Common myeloid progenitor, CD34-positive (primary cell): ENCODE results near the gene ZNF664.

Experiments
- CTCF ChIA-PET: fragments of 350-600 bp; sonication (Branson Sonifier 250); formaldehyde crosslinking; loops from one replicate; lab custom pipeline; 2021; ENCODE audit warnings: antibody characterized with exemption; lab: Charles Lee
- POLR2A ChIA-PET: fragments of 350-600 bp; sonication (Branson Sonifier 250); formaldehyde crosslinking; loops from one replicate; lab custom pipeline; 2021; ENCODE audit warnings: antibody characterized with exemption; lab: Charles Lee
- DNase-seq, 3 donors: peaks; one replicate each; pipeline versions ENCODE4 v3.0.0 to v3.0.0-alpha.2; 2013
- H3K27ac ChIP-seq, 2 experiments: 1 replicate in 1 of 2; 2 replicates in 1 of 2; pipeline ENCODE4 v1.7.0; 2013; ENCODE audit warnings: inconsistent platforms in 2 of 2, low read length in 2 of 2, mild to moderate bottlenecking in 2 of 2, low read depth in 1 of 2, moderate library complexity in 1 of 2; ENCODE audit not compliant: severe bottlenecking in 2 of 2, insufficient read depth in 1 of 2, poor library complexity in 1 of 2
- H3K27me3 ChIP-seq, 5 experiments: replicated peaks in 2 of 5; 1 replicate in 3 of 5; 2 replicates in 2 of 5; pipeline versions ENCODE4 v1.6.1 to v1.7.0; 2013; ENCODE audit warnings: low read length in 4 of 5, mild to moderate bottlenecking in 2 of 5, moderate library complexity in 2 of 5, inconsistent platforms in 1 of 5; ENCODE audit not compliant: insufficient read depth in 5 of 5, control insufficient read depth in 4 of 5
- H3K36me3 ChIP-seq, 4 experiments: 1 replicate in 2 of 4; 2 replicates in 2 of 4; pipeline versions ENCODE4 v1.6.1 to v1.7.0; 2013; ENCODE audit warnings: low read length in 3 of 4, control low read depth in 1 of 4, mild to moderate bottlenecking in 1 of 4; ENCODE audit not compliant: control insufficient read depth in 4 of 4, insufficient read depth in 4 of 4
- H3K4me1 ChIP-seq, 4 experiments: 1 replicate in 3 of 4; 2 replicates in 1 of 4; pipeline versions ENCODE4 v1.6.1 to v1.7.1; 2013; ENCODE audit warnings: low read length in 3 of 4, mild to moderate bottlenecking in 3 of 4, control low read depth in 1 of 4, inconsistent platforms in 1 of 4, moderate library complexity in 1 of 4; ENCODE audit not compliant: control insufficient read depth in 4 of 4, insufficient read depth in 4 of 4; ENCODE audit errors: control extremely low read depth in 1 of 4
- H3K4me3 ChIP-seq, 7 experiments: 1 replicate in 4 of 7; 2 replicates in 3 of 7; pipeline versions ENCODE4 v1.5.1 to v1.7.0; 2013; ENCODE audit warnings: mild to moderate bottlenecking in 7 of 7, low read length in 6 of 7, moderate library complexity in 6 of 7, inconsistent platforms in 2 of 7, low read depth in 2 of 7, control low read depth in 1 of 7; ENCODE audit not compliant: insufficient read depth in 4 of 7, control insufficient read depth in 1 of 7; ENCODE audit errors: extremely low read depth in 1 of 7
- H3K9me3 ChIP-seq, 5 experiments: 1 replicate in 4 of 5; 2 replicates in 1 of 5; pipeline versions ENCODE4 v1.6.1 to v1.7.1; 2013; ENCODE audit warnings: low read length in 4 of 5, mild to moderate bottlenecking in 2 of 5, inconsistent platforms in 1 of 5, low read depth in 1 of 5, moderate library complexity in 1 of 5; ENCODE audit not compliant: control insufficient read depth in 4 of 5, insufficient read depth in 2 of 5; ENCODE audit errors: control extremely low read depth in 1 of 5
- WGBS: methylation state at CpG from one replicate; pipeline ENCODE4 v1.1.5; 2013; ENCODE audit not compliant: insufficient coverage; 5-methylcytosine and 5-hydroxymethylcytosine counted together

ZNF664 gene

GRCh38 chr12:124045671-124046455, 72.8 kb downstream of the ZNF664 start:
- no peak overlapping the region for H3K27ac ChIP-seq
- no peak for DNase-seq
- H3K4me1 ChIP-seq: peaks cover 0 to 12% (median 5%) of the 10 kb centered on the region in 4 experiments
- H3K36me3 ChIP-seq: no peaks in the 10 kb centered on the region
- peaks cover 4 to 19% (median 10%) of the 10 kb centered on the region in 5 experiments for H3K9me3 ChIP-seq
- ChIA-PET CTCF (no interaction called here), POLR2A (no interaction called here)
- 100% methylated on average over 2 of the region's 5 CpGs for WGBS
- no peak overlapping the region for H3K4me3 ChIP-seq
- no peaks in the 10 kb centered on the region for H3K27me3 ChIP-seq

GRCh38 chr12:124046456-124046740, 73.4 kb downstream of the ZNF664 start:
- ChIA-PET POLR2A (no interaction called here), CTCF (interaction anchor here (1.0 kb wide), 1 partner anchor 10 kb away, joined by 3 read pairs; no protein-coding TSS in a partner anchor)
- Histone ChIP-seq H3K36me3 (no peaks in the 10 kb centered on the region), H3K4me1 (peaks cover 0 to 11% (median 5%) of the 10 kb centered on the region in 4 experiments), H3K27ac (no peak overlapping the region), H3K9me3 (peaks cover 4 to 19% (median 10%) of the 10 kb centered on the region in 5 experiments), H3K4me3 (no peak overlapping the region), H3K27me3 (no peaks in the 10 kb centered on the region)
- DNase-seq: no peak

DNA sequence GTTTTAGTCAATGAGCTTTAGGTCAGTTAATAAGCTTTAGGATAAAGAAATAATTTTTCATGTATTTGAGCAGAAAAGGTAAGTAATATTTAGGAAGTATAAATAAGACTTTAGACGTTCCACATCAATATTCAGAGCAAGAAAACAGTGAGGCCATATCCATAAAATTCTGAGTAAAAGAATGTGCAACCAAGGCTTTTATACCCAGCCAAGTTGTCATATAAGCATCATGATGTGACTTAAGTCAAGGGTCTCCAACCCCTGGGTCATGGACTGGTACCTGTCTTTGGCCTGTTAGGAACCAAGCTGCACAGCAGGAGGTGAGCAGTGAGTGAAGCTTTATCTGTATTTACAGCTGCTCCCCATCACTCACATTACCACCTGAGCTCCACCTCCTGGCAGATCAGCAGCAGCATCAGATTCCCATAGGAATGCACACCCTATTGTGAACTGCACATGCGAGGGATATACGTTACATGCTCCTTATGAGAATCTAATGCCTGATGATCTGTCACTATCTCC, 74.1 kb downstream of the ZNF664 start:
- Histone ChIP-seq H3K4me3 (no peak overlapping the region), H3K4me1 (peaks cover 0 to 11% (median 5%) of the 10 kb centered on the region in 4 experiments), H3K27me3 (no peaks in the 10 kb centered on the region), H3K36me3 (no peaks in the 10 kb centered on the region), H3K9me3 (peaks cover 4 to 19% (median 10%) of the 10 kb centered on the region in 5 experiments), H3K27ac (no peak overlapping the region)
- WGBS: no CpG with 5 or more reads among the region's 3 CpGs
- CTCF ChIA-PET: interaction anchor here (1.0 to 2.1 kb wide), 3 partner anchors 9 to 14 kb away, joined by 3 to 5 read pairs (median 5); no protein-coding TSS in a partner anchor
- POLR2A ChIA-PET: no interaction called here
- DNase-seq: no peak

DNA sequence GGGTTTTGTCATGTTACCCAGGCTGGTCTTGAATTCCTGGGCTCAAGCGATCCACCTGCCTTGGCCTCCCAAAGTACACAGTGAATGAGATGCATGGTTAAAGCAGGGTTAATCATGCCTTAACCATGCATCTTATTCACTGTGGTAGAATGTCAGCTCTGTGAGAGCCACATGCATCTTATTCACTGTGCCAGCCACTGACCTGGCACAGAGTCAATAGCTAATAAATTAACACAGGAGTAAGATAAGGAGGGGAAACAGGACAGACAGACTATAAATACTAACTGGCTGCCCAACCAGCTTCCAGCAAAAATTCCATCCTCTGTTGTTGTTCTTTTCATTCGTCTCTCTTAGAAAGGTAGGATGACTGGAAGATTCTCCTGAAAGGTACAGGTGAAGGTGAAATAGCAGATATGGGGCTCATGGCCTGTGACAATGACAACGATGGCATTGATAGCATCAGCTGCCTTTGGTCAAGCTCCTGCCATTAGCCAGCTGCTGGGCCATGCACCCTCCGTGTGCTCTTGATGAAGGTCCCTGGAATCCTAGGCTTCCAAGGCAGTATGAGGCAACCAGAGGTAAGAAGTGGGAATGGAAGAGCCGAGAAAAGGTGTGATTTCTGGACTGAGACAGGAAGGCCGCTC, 76.6 kb downstream of the ZNF664 start:
- 61% methylated on average over 5 of the region's 6 CpGs for WGBS
- peaks cover 0 to 13% (median 5%) of the 10 kb centered on the region in 4 experiments for H3K4me1 ChIP-seq
- DNase-seq: peak in 2 of 3 donors; percentile 49 to 57
- CTCF ChIA-PET: interaction anchor here (1.1 kb wide), 2 partner anchors 12 to 272 kb away, joined by 4 to 6 read pairs; no protein-coding TSS in a partner anchor
- no peak overlapping the region for H3K27ac ChIP-seq
- H3K9me3 ChIP-seq: peaks cover 4 to 19% (median 10%) of the 10 kb centered on the region in 5 experiments
- POLR2A ChIA-PET: interaction anchor here (0.9 kb wide), 1 partner anchor 10 kb away, joined by 3 read pairs; no protein-coding TSS in a partner anchor
- no peak overlapping the region for H3K4me3 ChIP-seq
- no peaks in the 10 kb centered on the region for H3K27me3 ChIP-seq
- no peaks in the 10 kb centered on the region for H3K36me3 ChIP-seq

DNA sequence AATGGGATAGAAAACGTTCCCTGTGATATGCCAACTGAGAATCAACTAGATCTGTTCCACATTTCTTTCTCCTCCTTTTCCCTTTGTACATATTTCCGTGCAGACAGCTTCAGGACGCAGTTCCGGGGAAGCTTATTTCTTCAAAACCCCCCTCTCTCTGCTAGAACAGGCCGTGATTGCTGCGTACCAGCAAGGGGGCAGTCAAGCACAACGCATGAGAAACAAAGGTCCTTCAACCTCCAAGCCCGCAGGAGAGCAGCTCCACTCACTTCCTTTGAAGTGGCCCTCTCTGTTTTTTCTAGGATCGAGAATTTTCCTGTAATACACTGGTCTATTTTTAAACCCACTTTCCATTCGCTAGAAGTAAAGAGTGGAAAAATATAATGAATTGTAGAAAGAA, 80.8 kb downstream of the ZNF664 start:
- 10% methylated on average over 8 of the region's 10 CpGs for WGBS
- DNase-seq: peak; percentile 43 to 68 (median 66)
- ChIA-PET POLR2A (interaction anchor here (1.2 kb wide), 1 partner anchor 268 kb away, joined by 3 read pairs; no protein-coding TSS in a partner anchor), CTCF (interaction anchor here (0.9 to 2.3 kb wide), 15 partner anchors 10 to 711 kb away, joined by 3 to 18 read pairs (median 4); no protein-coding TSS in a partner anchor)
- Histone ChIP-seq H3K27me3 (no peaks in the 10 kb centered on the region), H3K9me3 (no peaks in the 10 kb centered on the region), H3K4me1 (peaks cover 0 to 12% (median 5%) of the 10 kb centered on the region in 4 experiments), H3K36me3 (no peaks in the 10 kb centered on the region), H3K27ac (no peak overlapping the region), H3K4me3 (no peak overlapping the region)

- POLR2A ChIA-PET: no interaction called here
- Histone ChIP-seq H3K27me3 (no peaks in the 10 kb centered on the region), H3K9me3 (no peaks in the 10 kb centered on the region), H3K4me3 (no peak overlapping the region), H3K27ac (no peak overlapping the region), H3K36me3 (no peaks in the 10 kb centered on the region), H3K4me1 (peaks cover 0 to 2% (median 0%) of the 10 kb centered on the region in 4 experiments)
- DNase-seq: no peak
- WGBS: no CpG with 5 or more reads among the region's 1 CpG
- CTCF ChIA-PET: interaction anchor here (1.6 to 2.3 kb wide), 2 partner anchors 8 to 264 kb away, joined by 3 to 7 read pairs; no protein-coding TSS in a partner anchor
Observed at GRCh38 chr12:124055066-124055465, 82.1 kb downstream of the ZNF664 start.
